ENCODE measurements around the gene ETS1.

The ETS1 gene

DNA sequence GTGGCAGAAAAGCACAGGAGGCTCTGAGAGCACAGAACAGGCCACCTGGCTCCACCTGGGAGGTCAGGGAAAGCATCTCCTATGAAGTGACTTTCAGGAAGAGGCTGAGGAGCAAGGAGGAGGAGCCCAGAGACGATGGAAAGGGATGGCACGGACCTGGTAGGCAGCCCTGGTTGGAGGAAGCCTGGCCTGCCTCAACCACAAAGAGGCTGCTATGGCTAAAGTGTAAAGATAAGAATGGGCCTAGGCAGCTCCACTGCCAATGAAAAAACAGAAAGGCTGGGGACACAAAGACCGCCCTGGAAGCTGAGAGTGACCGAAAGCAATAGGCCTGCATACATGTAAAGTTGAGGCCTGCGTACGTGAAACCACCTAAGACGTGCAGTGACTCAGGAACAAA, 31.2 kb upstream of the ETS1 start:
- FAIRE-seq, result no peak

GRCh38 chr11:128616161-128616560, 28.8 kb upstream of the ETS1 start:
- no peak for FAIRE-seq

DNA sequence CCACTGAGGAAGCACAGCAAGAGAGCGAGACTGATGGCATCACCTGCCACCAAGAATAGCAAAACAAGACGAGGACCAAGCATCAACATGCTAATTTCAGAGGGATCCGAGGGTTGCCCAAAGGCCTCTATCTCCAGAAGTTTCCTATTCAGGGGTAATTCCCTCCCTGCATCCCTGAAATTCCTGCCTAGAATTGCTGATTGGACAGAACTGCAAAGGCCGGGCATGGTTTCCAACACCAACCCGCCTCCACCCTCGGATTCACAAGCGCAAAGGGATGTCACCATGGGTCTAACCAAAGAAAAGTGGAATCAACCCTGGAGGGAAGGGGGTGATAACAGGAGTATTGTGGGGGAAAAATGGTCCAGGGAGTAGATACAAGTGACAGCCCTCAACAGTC, 28.3 kb upstream of the ETS1 start:
- FAIRE-seq, result no peak

- FAIRE-seq, result no peak
These were observed 27.7 kb upstream of the ETS1 start for GRCh38 chr11:128615076-128615475.

DNA sequence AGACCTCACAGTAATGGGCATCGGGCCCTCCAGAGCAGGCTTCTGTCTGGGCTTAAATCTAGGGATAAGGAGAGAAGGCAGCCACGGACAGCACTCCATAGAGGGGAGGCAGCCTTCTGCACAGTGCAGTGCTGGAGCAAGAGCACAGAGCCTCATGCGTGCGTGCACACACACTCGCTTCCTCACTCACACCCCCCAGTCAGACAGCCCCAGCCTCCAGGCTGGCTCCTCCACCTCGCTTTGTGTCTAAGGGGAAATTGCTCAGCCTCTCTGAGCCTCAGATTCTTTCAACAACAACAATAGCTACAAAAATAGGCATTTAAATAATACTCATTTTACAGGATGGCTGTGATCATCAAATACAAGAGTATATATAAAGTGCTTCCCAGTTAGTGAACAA, 26.7 kb upstream of the ETS1 start:
- no peak for FAIRE-seq

DNA sequence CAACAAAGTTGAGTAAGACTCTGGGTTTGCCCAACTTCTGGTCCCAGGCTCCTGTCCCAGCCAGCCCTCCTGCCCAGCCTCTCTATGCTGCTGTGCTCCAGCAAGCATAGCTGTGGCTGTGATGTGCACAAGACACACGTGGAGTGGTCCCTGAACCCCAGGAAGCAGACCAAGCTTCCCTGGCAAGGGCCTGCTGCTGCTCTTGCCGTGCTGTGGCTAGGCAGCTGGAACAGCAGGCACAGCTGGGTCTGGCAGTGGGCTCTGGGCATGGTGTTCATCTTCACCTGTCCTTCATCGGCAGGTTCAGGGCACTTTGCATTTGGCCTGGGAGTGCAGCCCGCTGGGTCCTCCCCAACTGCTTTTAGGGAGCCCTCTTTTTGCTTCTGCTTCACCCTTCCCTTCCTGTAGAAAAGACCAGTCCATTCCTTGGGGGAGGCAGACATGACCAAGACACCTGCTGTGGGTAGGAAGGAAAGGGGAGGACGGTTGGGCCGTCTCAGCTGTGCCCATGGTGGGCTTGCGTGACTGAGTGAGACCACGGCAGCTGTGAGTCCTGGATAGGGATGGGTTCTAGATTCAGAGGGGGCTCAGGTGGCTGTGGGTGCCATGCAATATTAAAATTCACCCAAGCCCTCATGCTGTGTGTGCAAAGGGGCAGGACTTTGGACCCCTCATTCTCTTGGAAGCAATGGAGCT, 26.1 kb upstream of the ETS1 start:
- no peak for FAIRE-seq

DNA sequence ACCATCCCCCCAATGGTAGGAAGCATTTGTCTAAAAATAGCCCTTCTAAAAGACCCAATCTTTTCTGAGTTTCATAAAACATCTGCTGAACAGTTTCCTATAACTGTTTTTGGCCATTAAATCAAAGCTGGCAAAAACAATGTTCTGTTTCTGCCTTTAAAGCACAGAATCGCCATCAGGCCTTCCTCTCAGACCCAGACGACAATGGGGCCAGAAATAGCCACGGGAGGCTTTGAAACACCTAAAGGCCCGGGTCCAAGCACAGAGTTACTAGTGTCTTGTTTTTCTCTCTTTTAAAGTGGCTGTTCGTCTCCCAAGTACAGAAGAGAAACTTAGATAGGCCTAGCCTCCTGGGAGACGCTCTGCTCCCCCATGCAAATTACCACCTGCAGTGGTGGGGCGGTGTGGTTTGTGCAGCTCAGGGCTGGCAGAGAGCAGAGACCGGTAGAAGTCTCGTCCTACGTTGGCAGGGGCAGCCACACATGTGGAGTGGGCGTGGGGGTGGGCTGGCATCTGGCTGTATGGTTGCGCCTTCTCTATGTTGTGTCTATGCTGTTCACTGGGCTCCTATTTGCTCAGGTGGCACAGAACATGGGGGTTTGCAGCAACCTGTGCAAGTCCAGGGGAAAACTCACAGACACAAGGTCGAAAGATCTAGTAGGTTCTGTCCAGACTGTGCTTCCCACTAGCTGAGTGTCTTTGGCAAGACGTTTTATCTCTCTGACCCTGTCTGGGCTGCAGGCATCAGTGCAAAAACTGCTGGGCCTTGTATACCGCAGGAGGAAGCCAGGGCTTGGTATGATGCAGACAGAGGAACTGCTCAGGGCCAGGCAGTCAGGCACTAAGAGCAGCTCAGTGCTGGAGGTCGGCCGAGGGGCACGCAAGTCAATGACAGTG, 23.6 kb upstream of the ETS1 start:
- FAIRE-seq, result no peak

- no peak for FAIRE-seq
These were observed 22.4 kb upstream of the ETS1 start for GRCh38 chr11:128609785-128610184.

DNA sequence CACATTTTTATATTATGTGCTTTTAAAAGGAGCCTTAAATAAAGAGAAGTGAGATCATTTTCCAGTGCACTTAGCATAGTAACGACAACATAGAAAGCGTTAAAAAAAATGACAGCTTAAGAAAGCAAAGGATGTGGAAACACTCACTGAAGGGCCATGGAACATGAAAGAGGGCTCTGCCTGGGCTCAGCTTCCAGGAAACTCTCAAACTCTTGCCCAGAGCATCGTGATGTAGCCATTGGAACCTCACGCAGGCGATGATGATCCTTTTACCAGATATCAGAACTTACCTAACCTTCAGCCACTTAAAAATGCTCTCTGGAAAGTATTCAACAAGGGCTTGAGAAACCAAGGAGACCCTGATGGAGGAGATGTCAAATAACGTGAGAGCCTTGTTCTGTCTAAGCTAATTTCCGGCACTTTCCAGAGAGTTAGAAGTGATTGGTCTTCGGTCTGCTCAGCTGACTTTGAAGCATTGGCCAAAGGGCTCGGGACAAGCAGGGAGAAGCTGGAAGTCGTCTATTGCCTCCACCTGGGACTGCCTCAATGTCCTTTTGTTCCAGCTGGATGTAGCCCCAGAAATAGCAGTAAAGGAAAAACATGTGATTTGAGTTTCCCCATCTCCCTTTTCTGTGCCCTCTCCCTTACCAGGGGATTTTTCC, 21.5 kb upstream of the ETS1 start:
- FAIRE-seq, result no peak

DNA sequence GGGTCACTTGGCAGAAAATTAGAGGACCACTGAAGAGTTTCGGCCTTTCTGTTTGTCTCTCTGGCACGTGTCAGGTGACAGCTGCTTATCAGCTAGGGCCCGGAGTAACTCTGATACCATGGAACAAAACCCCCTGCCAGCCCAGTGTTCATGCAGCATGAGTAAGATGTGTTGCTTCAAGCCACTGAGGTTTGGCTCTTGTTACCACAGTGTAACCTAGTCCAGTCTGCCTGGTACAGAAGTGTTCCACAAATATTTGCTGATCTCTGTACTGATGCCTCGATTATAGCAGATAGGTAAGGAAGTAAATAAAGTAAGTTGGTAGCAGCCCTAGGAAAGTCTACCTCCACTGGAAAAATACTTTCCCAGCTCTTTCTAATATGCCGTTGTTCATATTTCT, 20.5 kb upstream of the ETS1 start:
- no peak for FAIRE-seq

DNA sequence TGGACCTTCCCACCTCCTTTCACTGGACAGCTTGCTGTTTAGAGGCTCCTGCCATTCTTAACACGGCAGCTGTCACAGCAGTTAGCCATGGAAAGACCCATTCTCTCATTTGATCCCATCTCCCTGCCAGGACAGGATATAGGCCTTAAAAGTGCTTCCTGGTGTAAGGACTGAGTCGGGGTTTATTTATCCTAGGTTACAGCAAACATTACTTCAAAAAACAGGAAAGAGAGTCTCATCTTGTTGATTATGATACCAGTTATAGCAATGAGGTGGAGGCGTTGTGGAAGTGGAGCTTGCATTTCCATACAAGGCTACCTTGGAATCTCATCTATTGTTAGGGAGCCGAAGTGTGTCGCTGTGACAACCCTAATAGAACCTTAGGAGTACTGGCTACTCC, 17.4 kb upstream of the ETS1 start:
- no peak for FAIRE-seq

- FAIRE-seq, result no peak
These were observed 16.5 kb upstream of the ETS1 start for GRCh38 chr11:128603752-128604414.

DNA sequence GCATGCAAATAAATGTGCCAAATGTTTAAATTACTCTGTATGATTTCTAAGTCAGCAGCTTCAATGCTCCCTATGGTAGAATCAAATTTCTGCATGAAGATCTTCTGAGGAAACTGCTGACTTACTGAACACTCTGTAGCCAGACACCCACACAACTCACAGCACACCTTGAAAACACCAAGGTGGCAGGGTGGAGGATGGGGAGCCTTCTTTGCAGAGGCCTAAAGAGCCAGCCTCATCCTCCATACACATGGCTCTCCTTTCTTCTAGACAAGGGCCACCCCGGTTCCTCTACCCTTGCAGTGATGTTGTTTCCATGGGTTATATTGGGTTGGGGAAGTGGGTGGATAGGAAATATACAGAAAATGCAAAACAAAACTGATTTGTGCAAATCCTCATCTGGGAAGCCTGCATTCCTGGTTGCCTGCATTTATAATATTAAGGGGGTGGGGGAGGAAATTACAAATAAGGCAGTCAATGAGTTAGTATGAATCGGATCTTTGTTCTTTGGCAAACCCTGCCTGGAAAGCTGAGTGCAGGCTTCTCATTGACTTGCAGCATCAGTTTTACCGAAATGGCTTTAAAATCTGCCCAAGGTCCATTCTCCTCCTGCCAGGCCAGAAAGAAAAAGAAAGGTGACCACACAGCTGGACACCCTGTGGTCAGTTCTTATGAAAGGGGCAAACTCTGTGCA, 15.8 kb upstream of the ETS1 start:
- no peak for FAIRE-seq

- no peak for FAIRE-seq
These were observed 12.4 kb upstream of the ETS1 start for GRCh38 chr11:128599729-128600128.

DNA sequence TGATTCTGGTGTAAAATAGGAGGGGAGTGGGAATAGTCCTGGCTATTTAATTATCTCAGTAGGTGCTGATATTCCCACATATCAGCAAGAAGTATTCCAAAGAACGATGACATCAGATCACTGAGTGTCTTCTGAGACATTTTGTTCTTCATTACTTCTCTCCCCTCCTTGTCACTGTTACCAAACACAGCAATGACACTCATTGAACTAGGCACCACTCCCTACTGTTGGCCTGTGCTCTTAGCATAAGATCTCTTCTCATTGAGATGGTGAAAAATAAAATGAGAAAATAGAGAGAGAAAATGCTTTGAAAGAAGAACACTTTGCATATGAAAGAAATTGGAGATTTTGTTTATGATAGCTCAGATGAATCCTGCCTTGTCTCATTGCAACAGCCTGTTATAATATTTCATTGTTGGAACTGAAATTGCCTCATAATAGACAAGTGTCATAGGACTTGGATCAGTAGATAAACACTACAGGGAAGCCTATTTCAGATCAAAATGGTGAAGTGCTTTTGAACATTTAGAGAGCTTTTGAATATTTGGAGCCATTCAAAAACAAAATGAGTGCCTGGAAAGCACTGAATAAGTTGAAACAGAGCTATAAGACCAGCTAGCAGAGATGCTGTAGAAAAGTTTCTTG, 11.3 kb upstream of the ETS1 start:
- no peak for FAIRE-seq

DNA sequence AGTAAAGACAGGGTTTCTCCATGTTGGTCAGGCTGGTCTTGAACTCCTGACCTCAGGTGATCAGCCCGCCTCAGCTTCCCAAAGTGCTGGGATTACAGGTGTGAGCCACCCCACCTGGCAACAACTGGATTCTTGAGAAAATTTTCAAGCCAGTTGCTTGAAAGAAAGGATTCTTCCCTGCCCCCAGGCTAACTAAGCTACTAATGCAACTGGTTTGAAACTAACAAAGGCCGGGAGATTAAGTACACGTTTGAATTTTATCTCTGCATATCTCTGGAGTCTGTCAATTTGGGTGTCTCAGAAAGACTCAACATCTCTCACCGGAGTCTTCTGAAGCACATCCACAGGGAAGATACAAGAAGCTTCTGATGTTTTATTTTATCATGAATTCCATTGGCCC, 10.7 kb upstream of the ETS1 start:
- no peak for FAIRE-seq

DNA sequence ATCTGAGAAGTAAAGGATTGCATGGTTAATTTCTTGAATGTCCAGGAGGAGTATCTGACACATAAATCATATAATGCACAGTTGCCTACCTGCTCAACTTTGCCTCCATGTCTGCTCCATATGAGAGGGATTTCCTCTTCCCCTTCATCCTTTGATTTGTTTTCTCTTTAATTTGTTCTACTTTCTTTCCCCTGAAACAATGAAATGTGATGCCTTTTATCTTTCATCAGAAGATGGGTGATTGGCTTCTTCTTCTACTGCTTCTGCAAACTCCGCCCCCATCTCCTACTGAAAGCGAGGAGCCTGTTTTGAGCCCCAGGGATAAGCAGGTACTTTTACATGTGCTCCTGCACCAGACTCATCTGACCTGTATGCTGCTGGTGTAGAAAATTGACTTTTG, 9.9 kb upstream of the ETS1 start:
- no peak for FAIRE-seq

- no peak for FAIRE-seq
These were observed 8.9 kb upstream of the ETS1 start for GRCh38 chr11:128596250-128596649.

GRCh38 chr11:128595775-128596174, 8.4 kb upstream of the ETS1 start:
- no peak for FAIRE-seq

GRCh38 chr11:128595221-128595620, 7.9 kb upstream of the ETS1 start:
- no peak for FAIRE-seq

DNA sequence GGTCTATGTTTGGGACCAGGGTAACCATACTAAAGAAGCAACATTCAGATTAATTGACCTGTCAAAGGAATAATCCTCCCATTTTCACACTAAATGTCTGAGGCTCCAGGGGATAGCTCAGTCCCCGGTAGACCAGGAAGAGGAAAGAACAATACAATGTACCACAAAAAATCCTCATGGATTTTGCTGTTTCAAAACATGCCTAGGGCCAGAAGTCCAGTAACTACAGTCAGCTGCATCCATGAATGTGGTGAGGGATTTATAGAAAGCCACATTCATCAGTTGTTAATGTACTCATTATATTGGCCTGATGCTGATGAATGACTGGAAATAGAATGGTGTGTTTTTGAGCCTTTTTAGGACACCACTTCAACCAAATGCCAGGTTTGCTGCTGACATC, 6.9 kb upstream of the ETS1 start:
- no peak for FAIRE-seq

GRCh38 chr11:128593281-128593680, 5.9 kb upstream of the ETS1 start:
- no peak for FAIRE-seq

Measured in A204.1 (cell line).